GM21786 (cell line): Measurements from ENCODE around the gene RAB11FIP4.
A peak's percentile ranks its signal among the peaks of the same experiment; 100 is the strongest.

Experiments used
- ATAC-seq: cut with Tn5 transposase; IDR thresholded peaks from one replicate; pipeline ENCODE4 v1.9.1; 2021; ENCODE audit not compliant: unreplicated experiment

Gene RAB11FIP4

GRCh38 chr17:31480904-31481782 lies 89.7 kb downstream of the RAB11FIP4 start:
- ATAC-seq = no peak

DNA sequence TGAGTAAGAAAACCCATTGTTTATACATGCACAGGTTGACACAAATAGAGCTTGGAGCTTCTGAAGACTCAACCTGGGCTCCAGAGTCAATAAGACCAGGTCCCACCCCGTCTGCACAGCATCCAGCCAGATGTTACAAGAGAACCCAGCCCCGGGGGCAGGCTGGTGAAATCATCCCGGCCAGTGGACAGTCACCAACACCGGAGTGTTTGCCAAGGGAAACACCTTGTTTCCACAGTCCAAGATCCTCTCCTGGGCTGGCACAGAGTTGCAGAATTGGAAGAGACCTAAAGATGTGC lies 90.3 kb downstream of the RAB11FIP4 start:
- no peak for ATAC-seq

GRCh38 chr17:31484821-31485220 lies 93.3 kb downstream of the RAB11FIP4 start:
- no peak for ATAC-seq

DNA sequence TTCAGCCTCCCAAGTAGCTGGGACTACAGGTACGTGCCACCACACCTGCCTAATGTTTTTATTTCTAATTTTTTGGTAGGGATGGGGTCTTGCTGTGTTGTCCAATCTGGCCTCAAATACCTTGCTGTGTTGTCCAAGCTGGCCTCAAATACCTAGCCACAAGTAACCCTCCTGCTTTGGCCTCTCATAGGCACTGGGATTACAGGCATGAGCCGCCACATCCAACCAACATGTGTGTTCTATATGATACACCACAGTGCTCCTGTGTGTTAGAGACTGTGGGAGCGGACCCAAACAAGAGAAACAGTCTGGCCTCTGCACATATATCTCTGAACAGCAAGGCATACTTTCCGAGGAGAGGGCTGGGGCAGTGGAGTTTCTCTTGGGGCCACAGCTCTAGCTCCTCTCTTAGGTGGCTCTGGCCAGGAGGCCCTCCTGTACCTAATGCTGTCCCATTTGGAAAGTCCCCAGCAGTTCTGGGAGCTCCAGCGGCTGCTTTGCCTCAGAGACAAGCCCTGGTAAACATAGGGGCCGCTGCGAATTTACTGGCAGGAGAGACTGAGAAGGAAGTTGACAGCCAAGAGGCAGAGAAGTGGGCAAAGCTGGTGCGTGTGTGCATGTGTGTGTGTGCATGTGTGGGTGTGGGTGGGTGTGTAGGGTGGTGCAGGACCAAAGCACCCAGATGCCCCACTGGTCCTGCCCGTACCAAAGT lies 95.0 kb downstream of the RAB11FIP4 start:
- ATAC-seq = no peak

GRCh38 chr17:31487063-31487647 lies 95.7 kb downstream of the RAB11FIP4 start:
- no peak for ATAC-seq

GRCh38 chr17:31487648-31488263 lies 96.3 kb downstream of the RAB11FIP4 start:
- peak; percentile 42 for ATAC-seq

- no peak for ATAC-seq
Measured at GRCh38 chr17:31488264-31488981, 96.9 kb downstream of the RAB11FIP4 start.

- ATAC-seq = no peak
Measured at GRCh38 chr17:31488982-31489294, 97.5 kb downstream of the RAB11FIP4 start.

DNA sequence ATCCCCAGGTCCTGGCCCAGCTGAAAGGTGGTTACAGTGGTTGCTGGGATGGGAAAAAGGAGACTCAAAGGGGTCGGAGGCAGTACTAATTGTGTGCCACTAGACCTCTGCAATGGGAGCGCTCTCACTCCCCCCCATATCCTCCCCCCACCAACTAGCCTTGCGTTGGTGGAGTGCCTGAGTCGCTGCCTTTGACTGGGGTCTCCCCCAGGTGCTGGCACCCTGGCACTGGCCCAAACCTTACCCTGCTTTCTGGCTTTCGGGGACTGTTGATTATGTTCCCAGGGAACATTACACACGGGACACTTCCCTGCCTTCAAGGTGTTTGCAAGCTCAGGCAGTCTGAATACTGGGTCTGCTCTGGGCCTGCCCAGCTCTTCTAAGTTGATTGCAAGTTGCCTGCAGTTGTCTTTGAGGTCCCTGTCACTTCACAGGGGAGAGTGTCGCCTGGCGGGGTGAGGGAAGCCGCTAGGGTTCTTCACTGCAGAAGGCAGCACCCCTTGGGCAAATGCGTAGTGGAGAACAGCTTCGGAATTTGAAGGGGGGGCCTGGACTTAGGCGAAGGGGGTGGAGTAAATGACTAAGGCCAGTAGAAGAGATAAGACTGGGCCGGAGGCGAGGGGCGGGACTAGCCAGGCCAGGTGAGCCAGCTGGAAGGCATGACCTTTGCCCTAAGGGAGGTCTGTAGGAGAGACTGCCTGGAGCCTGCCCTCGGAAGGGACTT lies 98.0 kb downstream of the RAB11FIP4 start:
- no peak for ATAC-seq

DNA sequence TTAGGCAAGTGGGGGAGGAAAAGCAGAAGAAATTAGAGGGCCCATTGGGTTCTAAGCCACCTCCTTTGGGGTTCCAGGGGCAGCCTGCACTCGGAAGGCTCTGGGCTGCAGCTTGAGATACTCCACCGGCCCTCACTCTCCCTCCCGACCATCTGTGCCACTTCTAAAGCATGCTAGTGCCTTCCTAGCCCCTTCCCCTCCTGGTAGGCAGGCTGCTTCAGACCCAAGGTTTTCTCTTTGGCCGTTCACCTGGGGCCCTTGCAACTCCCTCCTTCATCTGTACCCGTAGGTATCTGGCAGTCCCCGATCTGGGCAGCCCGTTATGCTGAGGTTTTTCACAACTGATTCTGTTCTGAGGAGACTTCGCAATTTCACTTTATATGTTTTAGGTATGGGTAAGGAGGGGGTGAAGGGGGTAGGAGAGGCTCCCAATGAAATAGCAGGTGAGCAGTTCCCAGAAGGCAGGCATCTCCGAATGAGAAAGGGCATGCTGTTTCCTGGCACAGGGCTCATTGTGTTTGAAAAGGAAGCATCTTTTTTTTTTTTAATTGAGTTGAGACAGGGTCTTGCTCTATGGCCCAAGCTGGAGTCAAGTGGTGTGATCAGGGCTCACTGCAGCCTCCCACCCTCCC lies 98.7 kb downstream of the RAB11FIP4 start:
- no peak for ATAC-seq

- no peak for ATAC-seq
Measured at GRCh38 chr17:31490671-31491375, 99.3 kb downstream of the RAB11FIP4 start.

DNA sequence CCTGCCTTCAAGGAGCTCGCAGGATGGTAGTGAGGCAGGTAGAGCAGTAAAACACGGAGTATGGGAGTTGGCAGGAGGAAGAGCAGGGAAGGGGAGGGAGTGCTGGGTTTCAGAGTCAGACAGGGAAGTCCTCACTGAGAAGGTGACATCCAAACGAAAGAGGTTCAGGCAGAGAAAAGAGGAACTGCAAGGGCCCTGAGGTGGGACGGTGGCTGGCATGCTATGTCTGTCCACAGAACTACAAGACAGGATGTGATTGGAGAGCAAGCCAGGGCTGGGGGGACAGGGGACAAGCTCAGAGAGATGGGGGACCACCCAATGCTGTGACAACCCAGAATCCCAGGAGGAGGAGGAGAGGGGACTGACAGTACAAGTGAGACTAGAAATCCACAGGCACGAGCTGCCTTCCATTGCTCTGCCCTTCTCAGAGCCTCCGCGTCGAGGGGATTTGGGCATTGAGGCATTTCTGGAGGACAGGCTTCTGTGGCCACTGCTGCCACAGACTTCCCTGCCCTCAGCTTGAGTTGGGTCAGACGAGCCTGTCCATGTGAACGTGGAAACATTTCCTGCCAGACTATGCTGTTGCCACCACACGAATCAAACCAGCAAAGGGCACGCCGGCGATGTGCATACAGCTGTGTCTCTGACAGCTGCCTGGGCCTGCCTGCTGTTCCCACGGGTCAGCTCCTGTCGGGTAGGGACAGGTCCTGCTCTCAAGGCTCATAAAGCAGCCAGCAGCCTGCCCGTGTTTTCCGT lies 100.1 kb downstream of the RAB11FIP4 start:
- ATAC-seq = peak; percentile 27

DNA sequence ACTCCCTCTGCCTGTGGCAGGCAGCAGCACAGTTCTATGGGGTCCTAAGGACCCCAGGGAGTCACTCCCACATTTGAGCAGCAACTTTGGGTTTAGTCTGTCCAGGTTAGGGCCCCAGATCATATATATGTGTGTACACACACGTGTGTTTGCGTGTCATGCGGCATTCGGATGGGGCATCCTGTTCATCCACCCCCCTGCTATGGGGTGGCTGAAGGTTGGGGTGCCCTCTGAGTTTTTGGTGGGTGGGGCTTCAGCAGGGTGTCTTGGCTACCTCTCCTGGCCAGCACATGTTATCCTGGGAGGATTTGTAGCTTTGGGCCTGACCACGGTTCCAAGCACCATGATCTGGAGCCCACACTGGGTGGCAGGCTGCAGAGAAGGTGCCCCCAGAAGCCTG lies 100.7 kb downstream of the RAB11FIP4 start:
- ATAC-seq = no peak

DNA sequence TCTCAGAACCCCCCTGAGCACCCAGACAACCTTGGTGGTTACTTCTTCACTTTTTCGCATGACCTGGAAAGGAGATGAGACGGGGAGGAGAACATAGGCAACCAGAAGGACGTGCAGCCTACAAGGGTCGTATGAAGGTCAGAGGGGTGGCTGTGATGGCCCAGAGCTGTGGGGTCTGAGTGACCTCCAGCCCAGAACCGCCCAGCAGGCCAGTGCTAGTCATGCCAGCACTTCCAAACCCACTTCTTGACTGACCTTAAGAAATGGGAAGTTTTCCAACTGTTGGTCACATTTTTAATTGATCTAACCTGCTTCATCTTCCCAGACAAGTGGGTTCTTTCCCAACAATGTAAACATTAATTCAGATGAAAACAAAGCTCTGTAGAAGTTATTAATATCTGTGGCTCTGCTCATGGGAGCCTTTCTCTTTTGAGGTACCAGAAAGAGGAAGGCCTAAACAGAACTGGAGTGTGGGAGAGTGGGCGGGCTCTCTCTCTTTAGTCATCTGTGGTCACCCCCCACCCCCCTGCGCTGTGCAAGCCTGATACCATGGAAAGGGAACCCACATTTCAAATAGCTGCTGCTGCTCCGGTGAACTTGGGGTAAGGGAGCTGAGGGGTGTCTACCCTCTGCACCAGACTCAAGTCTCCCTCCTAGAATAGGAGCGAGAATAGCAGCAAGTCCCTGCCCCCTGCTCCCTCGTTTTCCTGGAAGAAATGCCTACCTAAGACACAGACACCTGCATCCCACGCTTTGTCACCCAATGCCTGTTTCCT lies 101.6 kb downstream of the RAB11FIP4 start:
- ATAC-seq = peak; percentile 31

DNA sequence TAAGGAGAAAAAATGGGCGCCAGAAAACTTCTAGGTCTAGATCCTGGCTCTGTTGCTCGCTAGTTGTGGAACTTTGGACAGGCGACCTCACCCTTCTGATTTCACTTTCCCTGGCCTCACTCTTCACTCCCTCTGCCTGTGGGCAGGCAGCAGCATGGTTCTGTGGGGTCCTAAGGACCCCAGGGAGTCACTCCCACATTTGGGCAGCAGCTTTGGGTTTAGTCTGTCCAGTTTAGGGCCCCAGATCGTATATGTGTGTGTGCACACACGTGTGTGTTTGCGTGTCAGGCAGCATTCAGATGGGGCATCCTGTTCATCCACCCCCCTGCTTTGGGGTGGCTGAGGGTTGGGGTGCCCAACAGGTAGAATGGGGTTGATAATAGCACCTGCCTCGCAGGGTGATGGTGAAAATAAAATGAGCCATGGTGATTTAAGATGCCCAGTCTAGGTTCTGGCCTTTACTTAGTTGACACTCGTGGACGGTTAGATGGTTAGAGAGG lies 102.2 kb downstream of the RAB11FIP4 start:
- ATAC-seq = no peak

DNA sequence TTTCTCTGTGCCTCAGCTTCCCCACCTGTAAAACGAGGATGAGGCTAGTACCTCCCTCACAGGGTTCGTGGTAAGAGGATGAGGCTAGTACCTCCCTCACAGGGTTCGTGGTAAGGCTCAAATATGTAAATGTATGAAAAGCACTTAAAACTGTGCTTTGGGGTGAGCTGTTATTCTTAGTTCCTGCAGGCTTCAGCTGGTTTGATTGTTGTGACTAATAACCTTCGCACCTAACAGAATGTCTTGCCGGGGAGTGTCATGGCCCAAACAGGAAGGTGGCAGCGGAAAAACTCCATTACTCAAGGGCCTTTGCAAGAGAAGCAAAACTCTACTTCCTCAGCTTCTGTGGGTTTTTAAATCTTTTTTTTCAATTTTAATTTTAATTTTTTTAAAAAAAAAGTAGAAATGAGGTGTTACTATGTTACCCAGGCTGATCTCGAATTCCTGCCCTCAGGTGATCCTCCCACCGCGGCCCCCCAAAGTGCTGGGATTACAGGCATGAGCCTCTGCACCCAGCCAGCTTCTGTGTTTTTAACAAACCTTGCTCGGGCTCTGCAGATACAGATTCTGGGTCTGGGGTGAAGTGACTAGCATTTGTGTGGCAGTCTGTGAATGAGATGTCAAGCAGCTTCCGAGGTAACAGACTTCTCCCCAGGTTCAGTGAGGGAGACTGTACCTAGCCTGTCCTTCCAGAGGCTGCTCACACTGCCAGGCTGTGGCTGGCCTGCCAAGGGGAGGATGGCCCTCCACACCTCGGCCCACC lies 103.0 kb downstream of the RAB11FIP4 start:
- ATAC-seq = no peak
